HepG2 (cell line): Measurements from ENCODE around the gene NKAIN2.

Experiments
- CEBPB ChIP-seq: IDR thresholded peaks from 2 replicates; pipeline ENCODE4 v1.6.1; 2011; ENCODE audit warnings: low read depth, low read length, improper control_type of control experiment, borderline replicate concordance
- MLX ChIP-seq: IDR thresholded peaks from 2 replicates; pipeline ENCODE4 v1.6.1; 2016
- ZFP36 ChIP-seq: fragments of 150-350 bp; IDR thresholded peaks from 2 replicates; pipeline ENCODE4 v1.6.1; 2018; ENCODE audit warnings: borderline replicate concordance, low read length, low read depth; ENCODE audit not compliant: partially characterized antibody
- TF ChIP-seq, protein P1 (sequence below): sonication (generic); formaldehyde crosslinking; IDR thresholded peaks from 2 replicates; pipeline ENCODE4 v1.5.0; 2020; ENCODE audit warnings: mild to moderate bottlenecking, missing genetic modification reagents, moderate library complexity
- TF ChIP-seq, protein P2 (sequence below), 2 experiments: sonication (generic) in 1 of 2; formaldehyde crosslinking in 1 of 2; IDR thresholded peaks; 2 replicates each; pipeline versions ENCODE4 v1.5.1 to v1.6.1; 2011 to 2020; ENCODE audit warnings: borderline replicate concordance in 1 of 2, low read depth in 1 of 2, low read length in 1 of 2, mild to moderate bottlenecking in 1 of 2, missing genetic modification reagents in 1 of 2, moderate library complexity in 1 of 2

GRCh38 chr6:124389127-124389526 lies 585.5 kb downstream of the NKAIN2 start:
- TF ChIP-seq, protein P1, sequence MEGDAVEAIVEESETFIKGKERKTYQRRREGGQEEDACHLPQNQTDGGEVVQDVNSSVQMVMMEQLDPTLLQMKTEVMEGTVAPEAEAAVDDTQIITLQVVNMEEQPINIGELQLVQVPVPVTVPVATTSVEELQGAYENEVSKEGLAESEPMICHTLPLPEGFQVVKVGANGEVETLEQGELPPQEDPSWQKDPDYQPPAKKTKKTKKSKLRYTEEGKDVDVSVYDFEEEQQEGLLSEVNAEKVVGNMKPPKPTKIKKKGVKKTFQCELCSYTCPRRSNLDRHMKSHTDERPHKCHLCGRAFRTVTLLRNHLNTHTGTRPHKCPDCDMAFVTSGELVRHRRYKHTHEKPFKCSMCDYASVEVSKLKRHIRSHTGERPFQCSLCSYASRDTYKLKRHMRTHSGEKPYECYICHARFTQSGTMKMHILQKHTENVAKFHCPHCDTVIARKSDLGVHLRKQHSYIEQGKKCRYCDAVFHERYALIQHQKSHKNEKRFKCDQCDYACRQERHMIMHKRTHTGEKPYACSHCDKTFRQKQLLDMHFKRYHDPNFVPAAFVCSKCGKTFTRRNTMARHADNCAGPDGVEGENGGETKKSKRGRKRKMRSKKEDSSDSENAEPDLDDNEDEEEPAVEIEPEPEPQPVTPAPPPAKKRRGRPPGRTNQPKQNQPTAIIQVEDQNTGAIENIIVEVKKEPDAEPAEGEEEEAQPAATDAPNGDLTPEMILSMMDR = no peak
- TF ChIP-seq, protein P2, sequence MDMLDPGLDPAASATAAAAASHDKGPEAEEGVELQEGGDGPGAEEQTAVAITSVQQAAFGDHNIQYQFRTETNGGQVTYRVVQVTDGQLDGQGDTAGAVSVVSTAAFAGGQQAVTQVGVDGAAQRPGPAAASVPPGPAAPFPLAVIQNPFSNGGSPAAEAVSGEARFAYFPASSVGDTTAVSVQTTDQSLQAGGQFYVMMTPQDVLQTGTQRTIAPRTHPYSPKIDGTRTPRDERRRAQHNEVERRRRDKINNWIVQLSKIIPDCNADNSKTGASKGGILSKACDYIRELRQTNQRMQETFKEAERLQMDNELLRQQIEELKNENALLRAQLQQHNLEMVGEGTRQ (IDR thresholded peaks at IDR 0.05; ENCODE audit: low read depth, low read length) = no peak
- TF ChIP-seq, protein P2 (CRISPR knock-in tag; IDR thresholded peaks at IDR 0.05; ENCODE audit: borderline replicate concordance) = no peak
- TF ChIP-seq CEBPB (no peak), ZFP36 (no peak), MLX (no peak)
